A549 treated with RU486 at 1 μM for 4 hours (cell line): ENCODE measurements around the gene EGFL7. TPM values are rescaled to one million over a fixed set of nuclear protein-coding genes. Genes with fewer than 3 reads are reported as not detected.

Experiments used
- total RNA-seq: library from RNA; stranded (reverse); fragments of 200-300 nt; extraction: Qiagen RNA extraction; gene quantifications from 5 replicates; pipeline ENCODE4 v1.2.3, GENCODE V29; 2022; ENCODE audit warnings: low read depth

The EGFL7 gene
- 34.7 to 61.3 TPM (median 53.8 TPM) in 5 replicates for total RNA-seq

GRCh38 chr9:136662656-136663581 is at the start of gene EGFL7:
EGFL7 (plus strand) TSS chr9:136662916; CDS start chr9:136668283, 5,367 bp downstream.

DNA sequence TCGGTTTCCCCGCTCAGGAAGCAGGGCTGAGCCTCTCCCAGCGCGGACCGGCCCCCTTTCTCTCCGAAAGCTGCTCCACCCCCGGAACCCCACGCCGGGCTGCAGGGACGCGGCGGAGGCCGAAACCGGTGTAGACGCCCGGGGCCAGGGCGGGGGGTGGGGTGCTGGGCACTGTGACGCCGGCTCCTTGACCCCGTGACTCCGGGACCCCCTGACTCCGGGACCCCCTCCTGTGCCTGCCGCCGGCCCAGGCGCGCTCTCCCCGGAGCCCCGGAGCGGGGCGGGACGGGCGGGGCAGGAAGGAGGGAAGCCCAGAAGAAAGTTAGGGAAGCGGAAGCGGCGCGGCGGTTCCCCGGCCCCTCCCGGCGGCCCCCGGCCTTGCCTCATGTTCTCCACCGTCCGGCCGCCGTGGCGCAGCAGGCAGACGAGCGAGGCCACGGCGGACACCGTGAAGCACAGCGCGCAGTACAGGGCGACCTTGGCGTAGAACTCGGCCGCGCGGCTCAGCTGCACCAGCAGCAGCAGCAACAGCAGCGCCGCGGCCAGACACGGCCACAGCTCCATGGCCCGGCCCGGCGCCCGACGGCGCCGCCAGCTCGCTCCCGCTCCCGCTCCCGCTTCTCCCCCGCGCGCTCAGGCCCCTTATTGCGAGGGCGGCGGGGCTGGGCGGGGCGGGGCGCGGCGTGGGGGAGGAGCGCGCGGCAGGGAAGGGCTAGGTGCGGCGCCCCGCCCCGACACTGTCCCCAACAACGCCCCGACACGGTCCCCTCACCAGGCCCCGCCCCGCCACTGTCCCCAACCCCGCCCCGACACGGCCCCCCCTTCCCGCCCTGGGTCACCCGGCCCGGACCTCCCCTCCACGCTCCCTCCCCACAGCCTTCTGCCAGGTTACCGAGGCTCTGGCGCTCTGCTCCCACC is 24.3 kb downstream of the EGFL7 start, which contains the start of gene AGPAT2:
AGPAT2 (minus strand) TSS at position 664 of the 918 bp plus-strand sequence; CDS start at position 564, 100 bp downstream.

GRCh38 chr9:136711751-136712689 is 49.3 kb downstream of the EGFL7 start, which contains the start of gene DIPK1B:
DIPK1B (plus strand) TSS chr9:136712572; CDS start chr9:136712666, 94 bp downstream.

Other genes with a start within 250 kb of the EGFL7 start
- 11.7 to 21.4 TPM (median 19.0 TPM) in 5 replicates for gene INPP5E, start 223.1 kb upstream of the EGFL7 start, total RNA-seq
- 49.9 to 62.1 TPM (median 59.2 TPM) in 5 replicates for gene SEC16A, start 179.9 kb upstream of the EGFL7 start, total RNA-seq
- gene NOTCH1, start 116.9 kb upstream of the EGFL7 start, total RNA-seq: 7.0 to 13.1 TPM (median 10.8 TPM) in 5 replicates
- 69.1 to 126 TPM (median 109 TPM) in 5 replicates for gene AGPAT2, start 24.5 kb downstream of the EGFL7 start, total RNA-seq
- 7.3 to 11.1 TPM (median 8.6 TPM) in 5 replicates for gene DIPK1B, start 49.7 kb downstream of the EGFL7 start, total RNA-seq
- gene LCN10, start 80.0 kb downstream of the EGFL7 start, total RNA-seq: not detected in 5 replicates
- gene LCN6, start 85.6 kb downstream of the EGFL7 start, total RNA-seq: not detected in 5 replicates
- gene LCN8, start 95.3 kb downstream of the EGFL7 start, total RNA-seq: not detected in 5 replicates
- gene LCN15, start 101.6 kb downstream of the EGFL7 start, total RNA-seq: not detected in 5 replicates
- 55.2 to 72.6 TPM (median 70.2 TPM) in 5 replicates for gene TMEM141, start 128.4 kb downstream of the EGFL7 start, total RNA-seq
- gene CCDC183, start 133.4 kb downstream of the EGFL7 start, total RNA-seq: 0.28 to 0.49 TPM (median 0.32 TPM) in 5 replicates
- gene RABL6, start 145.0 kb downstream of the EGFL7 start, total RNA-seq: 62.1 to 91.5 TPM (median 77.2 TPM) in 5 replicates
- gene AJM1, start 179.6 kb downstream of the EGFL7 start, total RNA-seq: 3.1 to 4.4 TPM (median 4.0 TPM) in 5 replicates
- gene PHPT1, start 186.5 kb downstream of the EGFL7 start, total RNA-seq: 264 to 320 TPM (median 309 TPM) in 5 replicates
- 1.8 to 5.2 TPM (median 3.6 TPM) in 5 replicates for gene MAMDC4, start 189.4 kb downstream of the EGFL7 start, total RNA-seq
- 453 to 576 TPM (median 473 TPM) in 5 replicates for gene EDF1, start 203.4 kb downstream of the EGFL7 start, total RNA-seq
- gene TRAF2, start 223.6 kb downstream of the EGFL7 start, total RNA-seq: 43.0 to 67.7 TPM (median 61.3 TPM) in 5 replicates